Peyer's patch (tissue), 4 donors: ENCODE measurements around the gene OR6T1.

Experiments
- POLR2A ChIP-seq, 2 donors: fragments of 450-650 bp; IDR thresholded peaks; one replicate each; pipeline ENCODE4 v1.5.1; 2017; ENCODE audit warnings: antibody characterized with exemption in 2 of 2, mild to moderate bottlenecking in 2 of 2, moderate library complexity in 2 of 2
- TF ChIP-seq, protein P1 (sequence below), 6 experiments: fragments of 450-650 bp in 4 of 6; fragments of 200-600 bp in 2 of 6; sonication (generic) in 1 of 6; IDR thresholded peaks; one replicate each; pipeline ENCODE4 v1.5.1; 2017 to 2019; ENCODE audit warnings: antibody characterized with exemption in 6 of 6, mild to moderate bottlenecking in 3 of 6, moderate library complexity in 1 of 6

DNA sequence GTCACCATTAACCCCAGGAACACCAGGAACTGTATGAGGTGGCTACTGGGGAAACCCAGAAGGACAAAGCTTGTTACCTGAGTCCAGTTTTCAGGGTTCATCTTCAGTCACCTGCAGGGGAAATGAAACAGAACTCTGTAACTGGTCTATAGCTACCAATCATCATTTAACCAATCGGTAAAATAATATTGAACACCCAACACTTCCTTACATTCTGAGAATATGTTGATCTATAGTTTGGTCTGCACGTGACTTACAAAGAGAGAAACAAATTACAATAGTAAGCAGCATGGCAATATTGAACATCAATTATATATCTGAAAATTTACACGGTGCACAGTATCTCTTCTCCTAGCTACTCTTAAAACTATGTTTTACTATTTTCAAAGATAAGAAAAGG, at the start of gene OR6T1:
- TF ChIP-seq, protein P1, sequence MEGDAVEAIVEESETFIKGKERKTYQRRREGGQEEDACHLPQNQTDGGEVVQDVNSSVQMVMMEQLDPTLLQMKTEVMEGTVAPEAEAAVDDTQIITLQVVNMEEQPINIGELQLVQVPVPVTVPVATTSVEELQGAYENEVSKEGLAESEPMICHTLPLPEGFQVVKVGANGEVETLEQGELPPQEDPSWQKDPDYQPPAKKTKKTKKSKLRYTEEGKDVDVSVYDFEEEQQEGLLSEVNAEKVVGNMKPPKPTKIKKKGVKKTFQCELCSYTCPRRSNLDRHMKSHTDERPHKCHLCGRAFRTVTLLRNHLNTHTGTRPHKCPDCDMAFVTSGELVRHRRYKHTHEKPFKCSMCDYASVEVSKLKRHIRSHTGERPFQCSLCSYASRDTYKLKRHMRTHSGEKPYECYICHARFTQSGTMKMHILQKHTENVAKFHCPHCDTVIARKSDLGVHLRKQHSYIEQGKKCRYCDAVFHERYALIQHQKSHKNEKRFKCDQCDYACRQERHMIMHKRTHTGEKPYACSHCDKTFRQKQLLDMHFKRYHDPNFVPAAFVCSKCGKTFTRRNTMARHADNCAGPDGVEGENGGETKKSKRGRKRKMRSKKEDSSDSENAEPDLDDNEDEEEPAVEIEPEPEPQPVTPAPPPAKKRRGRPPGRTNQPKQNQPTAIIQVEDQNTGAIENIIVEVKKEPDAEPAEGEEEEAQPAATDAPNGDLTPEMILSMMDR (IDR thresholded peaks at IDR 0.05) = no peak
- no peak for TF ChIP-seq POLR2A (IDR thresholded peaks at IDR 0.05)
